HG03175 (cell line): ENCODE results near the gene RCC2.
"Not testable (repeated sequence)": the region's sequence is repeated elsewhere in the genome, so short reads cannot be mapped to it uniquely, and the experiment has no call there.

ENCODE experiments used
- ATAC-seq: cut with Tn5 transposase; IDR thresholded peaks from one replicate; pipeline ENCODE4 v1.9.1; 2021; ENCODE audit warnings: mild to moderate bottlenecking, moderate library complexity; ENCODE audit not compliant: unreplicated experiment

The RCC2 gene

GRCh38 chr1:17422461-17422860 is 17.0 kb downstream of the RCC2 start:
- no peak for ATAC-seq

DNA sequence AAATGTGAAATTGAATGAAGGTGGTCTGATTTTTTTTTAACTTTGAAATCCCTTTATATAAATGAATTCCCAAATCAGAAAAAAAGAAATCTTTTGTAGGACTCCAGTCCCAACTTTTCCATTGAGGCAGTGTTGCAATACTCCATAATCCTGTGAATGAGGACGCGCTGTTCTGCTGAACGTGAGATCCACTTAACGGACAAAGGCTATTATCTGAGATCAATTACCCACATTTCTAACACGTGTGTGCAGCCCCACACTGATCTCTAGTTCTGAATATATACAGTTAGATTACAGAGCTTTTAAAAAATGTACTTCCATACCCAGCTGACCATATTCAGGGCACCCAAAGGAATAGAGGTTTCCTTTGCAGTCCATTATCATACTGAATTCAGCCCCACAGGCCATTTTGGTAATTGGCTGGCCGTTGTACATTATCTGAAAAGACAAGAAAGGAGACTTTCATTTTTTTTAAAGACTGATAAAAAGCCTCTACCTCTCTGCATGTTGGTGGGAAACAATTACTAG is 19.0 kb downstream of the RCC2 start:
- no peak for ATAC-seq

GRCh38 chr1:17419626-17420328 is 19.7 kb downstream of the RCC2 start:
- no peak for ATAC-seq

DNA sequence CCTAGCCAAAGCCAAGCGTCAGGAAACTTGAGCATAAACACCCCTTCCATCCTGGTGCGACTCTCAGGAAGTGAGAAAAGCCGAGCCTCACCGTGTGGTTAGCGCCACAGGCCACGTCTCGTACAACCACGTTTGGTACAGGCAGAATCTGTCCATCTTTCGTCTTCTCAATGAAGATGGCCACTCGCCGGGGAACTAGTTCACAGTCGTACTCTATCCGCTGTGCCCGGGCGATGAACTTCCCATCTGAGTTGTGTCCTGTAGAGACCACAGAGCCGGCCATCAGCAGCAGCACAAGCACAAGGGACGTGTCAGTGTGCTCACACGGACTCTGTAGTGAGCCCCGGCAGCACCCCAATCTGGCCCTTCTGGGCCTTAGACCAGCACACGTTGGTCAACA is 23.1 kb downstream of the RCC2 start:
- no peak for ATAC-seq

DNA sequence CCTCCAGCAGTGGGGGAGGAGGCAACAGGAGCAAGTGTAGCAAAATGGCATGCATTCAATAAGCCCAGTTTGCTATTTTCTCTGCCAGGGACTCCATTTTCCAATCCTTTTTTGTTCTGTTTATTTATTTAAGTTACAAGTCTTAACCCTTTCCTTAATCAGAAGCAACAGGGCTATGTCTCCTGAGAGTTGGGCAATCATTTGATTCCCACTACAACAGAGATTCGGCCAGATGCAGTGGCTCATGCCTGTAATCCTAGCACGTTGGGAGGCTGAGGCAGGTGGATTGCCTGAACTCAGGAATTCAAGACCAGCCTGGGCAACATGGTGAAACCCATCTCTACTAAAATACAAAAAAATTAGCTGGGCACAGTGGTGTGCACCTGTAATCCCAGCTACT is 25.5 kb downstream of the RCC2 start:
- ATAC-seq: no peak

DNA sequence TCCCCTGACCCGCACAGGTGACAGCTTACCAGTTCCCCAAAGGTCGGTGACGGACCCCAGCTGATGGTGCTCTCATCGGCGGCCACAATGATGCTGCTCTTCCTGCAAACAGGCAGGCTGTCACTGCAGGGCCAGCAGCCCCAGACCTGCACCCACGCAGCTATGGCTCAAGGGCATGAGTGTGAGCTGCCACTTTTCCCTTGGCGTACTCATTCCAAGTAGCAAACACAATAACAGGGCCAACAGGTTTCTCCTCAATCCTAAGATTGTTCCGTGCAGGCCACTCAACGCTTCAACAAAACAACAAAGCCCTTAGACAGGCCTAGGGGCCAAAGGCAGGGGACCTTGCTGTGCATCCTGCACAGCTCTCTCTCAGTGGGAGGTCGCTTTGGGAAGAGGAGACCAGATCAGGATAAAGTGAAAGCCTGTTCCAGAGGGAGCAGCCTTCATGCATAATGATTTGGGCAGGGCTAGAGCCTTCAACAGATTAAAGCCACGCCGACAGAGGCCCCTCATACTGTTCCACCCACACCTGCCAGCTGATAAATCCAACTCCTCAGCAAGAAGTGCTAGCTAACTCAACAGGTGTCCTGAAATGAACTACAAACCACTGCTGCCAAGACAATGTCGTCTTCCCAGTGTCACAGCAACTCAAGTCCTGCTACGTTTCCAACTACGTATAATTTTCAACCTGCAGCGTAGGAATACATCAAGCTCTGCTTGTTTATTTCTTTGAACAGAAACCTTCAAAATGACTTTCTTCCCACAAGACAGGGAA is 27.2 kb downstream of the RCC2 start:
- ATAC-seq: no peak

DNA sequence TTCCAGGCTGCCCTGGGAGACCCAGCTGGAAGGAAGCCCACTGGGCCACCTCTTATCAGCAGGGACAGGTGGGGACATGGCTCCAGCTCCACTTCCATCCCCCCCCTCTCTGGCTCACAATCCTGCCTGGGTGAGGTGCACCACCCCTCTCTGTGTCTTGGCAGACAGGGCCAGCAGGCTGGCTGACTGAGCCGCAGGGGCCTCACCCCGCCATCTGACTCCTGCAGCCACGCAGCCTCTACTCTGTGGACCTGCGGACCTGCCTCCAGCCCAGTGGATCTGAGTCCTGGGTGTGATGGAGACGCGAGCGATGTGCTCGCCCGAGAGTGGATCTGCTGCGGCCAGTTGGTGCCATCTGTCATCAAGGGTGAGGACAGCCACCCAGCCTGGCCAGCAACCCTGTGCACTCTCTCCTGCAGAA is 30.1 kb downstream of the RCC2 start:
- no peak for ATAC-seq

DNA sequence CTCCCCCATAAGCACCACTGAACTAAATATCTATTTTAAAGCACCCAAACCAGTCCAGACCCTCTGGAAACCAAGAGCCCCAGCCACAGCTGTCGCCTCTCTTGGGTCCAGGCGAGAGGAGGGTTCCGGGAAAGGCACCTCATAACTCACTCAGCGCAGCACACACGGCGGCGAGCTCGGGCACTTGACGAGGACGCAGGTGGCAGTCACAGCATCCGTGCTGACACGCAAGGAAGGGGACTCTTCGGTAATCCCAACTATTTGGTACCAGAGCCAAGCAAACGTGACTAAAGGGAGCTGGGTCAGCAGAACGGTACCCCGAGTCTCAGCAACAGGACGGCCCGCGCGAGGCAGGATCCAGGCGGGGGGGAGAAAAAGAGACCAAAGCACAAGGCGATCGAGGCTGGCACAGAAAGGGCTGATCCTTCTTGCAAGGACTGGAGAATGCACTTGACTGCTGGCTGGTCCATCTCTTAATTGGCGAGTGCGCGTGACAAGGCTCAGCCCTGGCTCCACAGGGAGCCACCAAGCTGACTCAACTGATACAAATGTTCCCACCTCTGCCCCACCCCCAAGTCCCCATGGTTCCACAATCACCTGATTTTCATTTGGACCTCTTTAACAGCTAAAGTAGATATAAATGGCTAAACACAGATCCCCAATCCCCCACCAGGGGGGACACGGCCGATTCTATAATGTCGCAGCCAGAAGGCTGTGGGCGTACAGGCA is 31.5 kb downstream of the RCC2 start:
- not testable (repeated sequence) for ATAC-seq

GRCh38 chr1:17406760-17407475 is 32.6 kb downstream of the RCC2 start:
- not testable (repeated sequence) for ATAC-seq

- no peak for ATAC-seq
Measured at GRCh38 chr1:17405898-17406759, 33.3 kb downstream of the RCC2 start.

DNA sequence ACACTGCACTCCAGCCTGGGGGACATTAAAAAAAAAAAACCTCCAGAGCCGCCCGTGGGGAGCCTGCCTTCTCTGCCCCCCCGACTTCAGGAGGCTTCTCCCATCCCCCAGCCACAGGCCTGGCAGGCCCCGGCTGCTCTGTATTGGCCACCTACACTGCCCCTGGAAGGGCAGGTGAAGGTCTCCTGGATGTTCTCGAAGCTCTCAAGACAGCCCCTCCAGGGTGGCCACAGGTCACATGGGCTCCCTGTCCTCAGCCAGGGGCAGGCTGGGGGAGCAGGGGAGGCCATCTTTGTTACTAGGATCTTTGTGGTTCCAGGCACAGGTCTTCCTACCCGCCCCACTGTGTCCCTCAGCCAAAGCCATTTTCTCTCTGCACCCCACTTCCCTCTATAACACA is 34.7 kb downstream of the RCC2 start:
- no peak for ATAC-seq

DNA sequence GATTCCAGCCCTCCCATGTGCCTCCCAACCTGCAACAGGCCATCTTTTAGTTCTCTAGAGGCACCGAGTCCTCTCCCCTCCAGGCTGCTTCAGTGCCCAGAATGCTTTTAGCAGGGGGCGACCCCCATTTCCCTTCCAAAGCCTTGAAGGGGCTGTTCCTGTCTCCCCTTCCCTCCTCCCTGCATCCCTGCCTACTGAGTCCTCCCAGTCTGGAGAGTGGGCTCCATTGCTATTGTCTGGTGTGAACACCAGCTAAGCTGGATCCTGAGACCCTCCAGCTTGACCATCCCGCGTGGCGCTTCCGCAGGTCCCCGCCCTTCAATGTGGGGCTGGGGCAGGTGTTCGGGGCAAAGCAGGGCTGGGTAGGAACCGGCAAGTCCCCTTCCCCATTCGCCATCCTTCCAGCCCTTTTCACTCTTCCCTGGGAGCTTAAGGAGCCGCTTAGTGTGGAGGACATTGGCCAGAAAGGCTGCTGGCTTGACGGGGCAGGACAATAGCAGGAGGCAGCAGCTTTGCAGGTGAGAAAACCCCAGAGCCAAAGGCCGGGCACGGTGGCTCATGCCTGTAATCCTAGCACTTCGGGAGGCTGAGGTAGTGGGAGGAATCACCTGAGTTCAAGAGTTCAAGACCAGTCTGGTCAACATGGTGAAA is 35.3 kb downstream of the RCC2 start:
- ATAC-seq: no peak

GRCh38 chr1:17403081-17403480 is 36.4 kb downstream of the RCC2 start:
- ATAC-seq: no peak

DNA sequence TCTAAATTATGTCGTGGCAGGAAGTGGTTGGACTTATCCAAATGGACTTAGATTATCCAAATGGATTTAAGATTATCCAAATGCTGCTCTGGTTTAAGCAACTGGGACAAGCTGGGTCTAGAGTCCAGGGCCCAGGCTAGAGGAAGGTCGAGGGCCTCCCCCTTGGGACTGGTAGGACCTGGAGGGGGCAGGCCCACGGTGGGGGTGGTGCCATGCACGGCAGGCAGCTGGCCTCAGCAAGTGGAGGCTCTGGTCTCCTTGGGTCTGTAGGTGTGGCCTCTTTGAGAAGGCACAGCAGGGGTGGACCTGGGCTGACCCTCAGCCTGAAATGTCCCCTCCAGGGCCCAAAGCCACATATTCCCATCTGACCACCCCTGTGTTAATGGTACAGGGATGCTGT is 37.6 kb downstream of the RCC2 start:
- ATAC-seq: no peak

DNA sequence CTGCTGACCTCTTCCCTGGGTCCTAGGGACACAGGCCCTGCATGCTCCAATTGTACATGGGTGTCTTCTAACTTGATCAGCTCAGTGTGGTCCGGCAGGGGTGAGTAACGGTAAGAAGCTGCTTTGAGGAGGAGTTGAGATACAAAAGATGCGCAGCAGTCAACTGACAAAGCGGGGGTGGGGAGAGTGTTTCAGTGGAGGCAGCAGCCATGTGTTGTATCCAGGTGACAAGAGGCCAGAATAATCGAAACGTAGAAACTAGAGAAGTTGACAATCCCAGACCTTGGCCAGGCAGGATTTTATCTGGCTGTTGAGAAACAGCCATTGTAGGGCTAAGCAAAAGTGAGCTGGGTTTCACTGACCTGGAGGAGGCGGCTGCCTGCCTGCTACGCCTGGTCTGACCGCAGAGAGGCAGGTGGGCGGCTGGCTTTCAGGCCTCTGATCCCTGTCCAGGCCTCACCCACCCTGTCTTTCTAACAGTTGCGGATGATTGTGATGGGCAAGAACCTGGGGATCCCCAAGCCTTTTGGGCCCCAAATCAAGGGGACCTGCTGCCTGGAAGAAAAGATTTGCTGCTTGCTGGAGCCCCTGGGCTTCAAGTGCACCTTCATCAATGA is 38.6 kb downstream of the RCC2 start:
- ATAC-seq: no peak

DNA sequence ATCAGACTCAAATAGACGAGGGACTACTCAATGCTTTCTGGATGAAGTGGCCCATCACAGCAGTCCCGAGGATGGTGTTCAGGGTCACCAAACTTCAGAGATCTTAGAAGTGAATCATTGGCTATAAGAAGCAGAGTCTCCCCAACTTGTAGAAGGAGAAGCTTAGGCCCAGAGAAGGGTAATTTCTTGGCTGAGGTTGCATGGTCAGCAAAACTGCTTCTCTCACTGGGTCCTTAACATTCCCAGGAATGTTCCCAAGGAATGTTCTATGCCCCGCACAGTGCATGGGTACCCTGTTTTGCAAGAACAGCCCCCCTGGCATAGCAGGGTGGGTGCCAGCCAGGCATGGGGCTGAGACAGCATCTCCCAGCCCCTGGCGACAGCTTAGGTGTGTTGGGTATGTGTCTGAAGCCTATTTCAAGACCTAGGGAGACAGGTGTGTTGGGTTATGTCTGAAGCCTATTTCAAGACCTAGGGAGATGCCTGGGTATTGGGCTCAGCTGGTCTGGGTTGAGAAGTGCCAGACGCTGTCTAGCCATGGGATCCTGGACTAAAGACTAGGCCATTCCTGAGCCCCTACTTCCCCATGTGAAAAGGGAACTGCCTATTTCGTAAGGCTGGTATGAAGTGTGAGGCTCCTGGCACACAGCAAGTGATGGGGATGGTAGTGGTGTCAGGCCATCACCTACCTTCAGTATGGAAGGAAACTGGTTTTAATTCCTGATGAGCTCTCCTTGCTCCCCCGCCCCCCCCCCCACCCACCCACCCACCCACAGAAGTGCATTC is 41.4 kb downstream of the RCC2 start:
- no peak for ATAC-seq

GRCh38 chr1:17393230-17393629 is 46.2 kb downstream of the RCC2 start:
- no peak for ATAC-seq

DNA sequence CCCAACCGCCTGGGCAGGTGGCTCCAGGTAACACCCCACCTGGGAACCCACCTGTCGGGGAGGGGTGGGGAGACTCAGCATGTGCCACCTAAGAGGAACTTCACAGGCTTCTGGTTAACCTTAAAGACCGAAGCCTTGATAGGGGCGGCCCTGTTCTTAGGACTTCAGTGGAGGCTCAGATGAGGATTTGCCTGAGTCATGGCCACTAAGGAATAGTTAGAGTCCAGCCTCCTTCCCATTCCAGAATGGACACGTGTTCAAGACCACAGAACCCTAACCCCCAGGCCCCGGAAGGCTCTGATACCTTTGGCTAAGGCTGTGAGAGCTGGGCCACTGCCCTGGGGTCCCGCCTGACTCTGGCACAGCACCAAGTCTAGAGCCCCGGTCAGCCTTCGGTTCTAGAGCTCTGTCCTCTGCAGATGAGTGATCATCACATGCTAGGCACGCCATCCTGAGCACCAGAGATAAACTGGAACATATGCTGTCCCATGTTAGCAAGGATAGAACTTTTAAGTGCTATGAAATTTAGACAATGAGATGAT is 47.2 kb downstream of the RCC2 start:
- no peak for ATAC-seq
